Amygdala (tissue), 56 donors: Measurements from ENCODE around the gene UBAP1.
"Not testable (repeated sequence)": the region's sequence is repeated elsewhere in the genome, so short reads cannot be mapped to it uniquely, and the experiment has no call there.

Experiments used
- DNase-seq, 56 donors: peaks; one replicate each; lab custom pipeline; 2025; lab: John Stamatoyannopoulos, UW

Gene UBAP1

DNA sequence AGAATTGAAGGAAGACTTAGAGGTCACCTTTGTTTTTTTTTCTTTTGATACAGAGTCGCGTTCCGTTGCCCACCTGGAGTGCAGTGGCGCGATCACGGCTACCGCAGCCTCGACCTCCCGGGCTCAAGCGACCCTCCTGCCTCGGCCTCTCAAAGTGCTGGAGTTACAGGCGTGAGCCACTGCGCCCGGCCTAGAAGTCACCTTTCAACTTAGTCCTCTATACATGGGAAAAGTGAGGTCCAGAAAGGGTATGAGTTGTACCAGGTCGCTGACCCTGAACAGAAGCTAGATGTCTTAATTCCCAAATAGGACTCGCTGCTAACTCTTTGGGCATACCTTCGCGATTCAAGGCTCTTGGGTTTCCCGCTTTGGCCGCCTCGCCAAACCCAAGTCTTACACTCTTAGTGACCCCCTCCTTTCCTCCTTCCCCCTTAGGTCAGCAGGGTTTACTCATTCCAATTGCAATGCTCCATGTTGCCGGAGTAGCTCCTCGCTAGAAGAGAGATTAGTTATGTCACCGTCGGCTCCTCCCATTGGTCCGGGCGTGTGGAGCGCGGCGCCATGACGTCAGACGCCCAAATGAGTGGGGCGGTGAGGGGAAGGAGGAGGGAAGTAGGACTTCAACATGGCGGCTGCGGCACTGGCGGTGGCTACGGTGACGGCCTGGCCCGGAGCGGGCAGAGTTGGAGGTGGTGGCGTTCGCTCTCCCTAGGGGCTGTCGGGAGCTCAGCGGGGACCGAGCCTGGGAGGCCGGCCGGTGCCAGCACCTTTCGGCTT is at the start of gene UBAP1:
Gene UBAP1 (plus strand): TSS at position 608 of the 777 bp plus-strand sequence. CDS start 41,872 bp downstream, outside the sequence.
- DNase-seq: peak; percentile 56 to 97 (median 91)

DNA sequence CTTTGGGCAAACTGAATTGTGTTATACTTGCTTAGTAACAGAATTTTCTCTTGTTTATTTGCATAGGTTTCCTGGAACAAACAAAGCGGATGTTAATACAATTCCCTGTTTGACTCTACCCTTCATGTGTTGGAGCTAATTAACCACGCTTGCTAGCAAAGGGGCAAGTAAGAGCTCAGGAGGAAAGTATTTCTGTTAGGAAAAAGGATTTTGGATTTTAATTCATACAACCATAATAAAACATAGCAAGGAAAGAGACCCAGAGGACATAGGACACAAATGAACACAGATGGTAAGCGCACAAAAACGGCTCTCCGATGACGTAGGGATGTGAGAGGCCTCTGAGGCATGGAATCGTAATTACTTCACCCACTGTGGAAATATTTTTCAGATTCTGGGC is 47.3 kb upstream of the UBAP1 start:
- no peak for DNase-seq

DNA sequence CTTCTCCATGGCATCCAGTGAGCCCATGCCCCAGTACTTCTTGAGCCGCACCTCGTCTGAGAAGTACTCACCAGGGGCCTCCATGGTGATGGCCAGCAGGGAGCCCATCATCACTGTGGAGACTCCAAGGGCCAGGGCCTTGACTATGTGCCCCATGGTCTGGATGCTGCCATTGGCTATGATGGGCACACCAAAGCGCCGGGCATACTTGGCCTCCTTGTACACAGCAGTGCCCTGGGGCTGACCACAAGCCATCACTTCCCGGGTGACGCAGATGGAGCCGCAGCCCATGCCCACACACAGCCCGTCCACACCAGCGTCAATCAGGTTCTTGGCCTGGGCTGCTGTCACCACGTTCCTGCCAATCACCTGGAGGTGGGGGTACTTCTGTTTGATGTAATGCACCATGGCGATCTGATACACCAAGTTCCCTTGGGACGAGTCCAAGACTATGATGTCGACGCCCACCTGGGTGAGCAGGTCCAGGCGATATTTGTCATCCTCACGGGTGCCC is 45.4 kb upstream of the UBAP1 start:
- no peak for DNase-seq

DNA sequence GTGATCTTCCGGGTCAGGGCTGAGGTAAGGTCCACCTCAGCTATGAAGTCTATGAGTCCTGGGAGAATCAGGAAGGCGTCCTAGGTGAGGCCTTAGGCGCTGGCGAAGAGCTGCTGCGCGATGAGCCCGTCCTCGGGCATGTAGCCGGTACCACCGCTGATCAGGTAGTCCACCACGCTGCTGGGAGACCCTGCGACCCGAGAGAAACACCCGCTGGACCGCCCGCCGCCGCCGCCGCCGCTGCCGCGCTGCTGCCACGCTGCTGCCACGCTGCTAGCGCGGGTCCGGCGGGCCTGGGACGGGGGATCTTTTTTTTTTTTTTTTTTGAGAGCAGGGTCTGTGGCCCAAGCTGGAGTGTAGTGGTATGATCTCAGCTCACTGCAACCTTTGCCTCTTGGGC is 44.3 kb upstream of the UBAP1 start:
- no peak for DNase-seq

DNA sequence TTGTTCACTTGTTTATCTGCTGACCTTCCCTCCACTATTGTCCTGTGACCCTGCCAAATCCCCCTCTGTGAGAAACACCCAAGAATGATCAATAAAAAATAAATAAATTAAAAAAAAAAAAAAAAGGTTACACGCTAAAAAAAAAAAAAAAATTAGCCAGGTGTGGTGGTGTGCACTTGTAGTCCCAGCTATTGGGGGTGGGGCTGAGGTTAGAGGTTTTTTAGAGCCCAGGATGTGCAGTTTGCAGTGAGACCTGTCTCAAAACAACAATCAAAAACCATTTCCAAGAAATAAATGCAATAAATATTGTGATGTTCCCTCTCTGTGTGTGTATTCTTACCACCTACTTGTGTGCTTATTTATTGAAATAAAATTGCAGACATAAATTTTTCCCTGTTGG is 40.2 kb upstream of the UBAP1 start:
- DNase-seq: not testable (repeated sequence)

DNA sequence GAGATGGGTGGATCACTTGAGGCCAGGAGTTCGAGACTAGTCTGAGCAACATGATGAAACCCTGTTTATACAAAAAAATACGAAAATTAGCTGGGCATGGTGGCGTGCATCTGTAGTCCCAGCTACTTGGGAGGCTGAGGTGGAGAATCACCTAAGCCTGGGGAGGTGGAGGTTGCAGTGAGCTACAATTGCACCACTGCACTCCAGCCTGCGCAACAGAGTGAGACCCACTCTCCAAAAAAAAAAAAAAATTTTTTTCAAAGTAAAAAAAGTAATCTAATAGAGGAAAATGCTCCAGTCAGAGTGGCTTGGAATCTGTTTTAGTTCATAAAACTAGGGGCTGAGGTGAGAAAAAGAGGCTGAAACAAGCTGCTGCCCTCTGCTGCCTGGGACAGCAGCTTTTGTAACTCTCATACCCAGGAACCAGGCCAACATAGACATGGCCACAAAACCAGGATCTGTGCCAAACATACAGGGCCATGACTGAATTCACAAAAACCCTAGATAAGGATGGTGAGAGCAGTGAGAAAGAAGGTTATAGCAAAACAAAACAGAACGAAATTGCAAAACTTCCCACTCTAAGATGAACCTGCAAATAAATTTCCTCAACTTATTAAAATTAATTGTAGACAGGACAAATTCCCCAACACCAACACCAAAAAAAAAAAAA is 39.2 kb upstream of the UBAP1 start:
- peak in 11 of 56 donors; percentile 4 to 50 (median 29) for DNase-seq

DNA sequence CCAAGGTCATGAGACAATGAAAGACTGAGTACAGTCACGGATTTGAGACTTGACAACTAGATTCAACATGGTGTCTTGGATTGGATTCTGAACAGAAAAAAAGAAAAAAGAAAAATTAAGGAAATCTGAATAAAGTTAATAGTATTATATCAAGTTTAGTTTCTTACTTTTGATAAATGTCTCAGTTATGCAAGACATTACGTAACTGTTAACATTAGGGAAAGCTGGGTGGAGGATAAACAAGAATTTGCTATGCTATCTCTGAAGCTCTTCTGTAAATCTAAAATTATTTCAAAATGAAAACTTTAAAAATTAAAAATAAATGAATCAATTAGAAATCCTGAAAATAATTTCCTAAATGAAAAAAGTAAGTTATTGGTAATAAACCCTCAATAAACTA is 38.0 kb upstream of the UBAP1 start:
- DNase-seq: no peak

DNA sequence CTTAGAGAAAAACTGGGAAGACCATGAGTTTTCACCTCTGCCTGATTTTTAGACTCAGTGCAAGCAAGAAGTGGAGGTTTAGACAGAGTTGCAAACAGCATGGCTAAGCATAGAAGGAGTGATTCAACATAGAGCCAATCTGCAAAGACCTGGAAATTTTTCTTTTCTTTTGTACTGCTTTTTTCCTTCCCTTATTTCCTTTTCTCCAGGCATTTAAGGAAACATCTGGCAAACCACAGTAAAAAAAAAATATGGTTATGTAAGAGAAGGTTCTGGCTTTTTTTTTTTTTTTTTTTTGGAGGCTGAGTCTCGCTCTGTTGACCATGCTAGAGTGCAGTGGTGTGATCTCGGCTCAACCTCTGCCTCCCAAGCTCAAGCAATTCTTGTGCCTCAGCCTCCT is 35.7 kb upstream of the UBAP1 start:
- no peak for DNase-seq

DNA sequence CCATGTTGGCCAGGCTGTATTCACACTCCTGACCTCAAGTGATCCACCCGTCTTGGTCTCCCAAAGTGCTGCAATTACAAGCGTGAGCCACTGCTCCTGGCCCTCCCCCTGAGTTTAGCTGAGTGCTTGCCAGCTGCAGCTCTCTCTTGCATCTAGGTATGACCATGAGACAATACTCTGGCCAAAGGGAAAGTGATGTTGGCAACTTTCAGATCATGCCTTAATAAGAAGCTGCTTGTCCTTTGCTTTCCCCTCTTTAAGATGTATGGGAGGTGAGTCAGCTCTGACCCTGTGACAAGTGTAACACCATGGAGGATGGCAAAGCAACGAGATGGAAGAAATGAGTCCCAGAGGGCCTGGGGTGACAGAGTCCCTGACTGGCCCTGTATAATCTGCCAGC is 33.7 kb upstream of the UBAP1 start:
- DNase-seq: no peak

DNA sequence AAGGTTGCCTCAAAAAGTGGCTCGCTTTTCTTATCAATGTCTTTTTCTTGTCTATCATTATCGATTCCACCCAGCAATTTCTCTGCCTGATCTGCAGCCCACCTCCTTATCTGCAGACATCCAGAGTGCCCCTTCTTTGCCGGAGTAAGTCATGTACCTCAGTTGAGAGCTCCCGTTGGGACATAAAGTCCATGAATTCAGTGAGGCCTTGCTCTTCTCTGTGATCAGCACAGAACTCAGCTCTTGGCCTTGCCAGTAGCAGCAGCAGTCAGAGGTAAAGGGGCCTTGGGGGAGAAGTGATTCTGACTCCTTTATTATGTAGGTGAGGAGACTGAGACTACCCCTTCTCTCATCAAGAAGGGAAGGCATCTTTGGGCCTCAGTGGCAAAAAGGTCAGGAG is 27.4 kb upstream of the UBAP1 start:
- no peak for DNase-seq

DNA sequence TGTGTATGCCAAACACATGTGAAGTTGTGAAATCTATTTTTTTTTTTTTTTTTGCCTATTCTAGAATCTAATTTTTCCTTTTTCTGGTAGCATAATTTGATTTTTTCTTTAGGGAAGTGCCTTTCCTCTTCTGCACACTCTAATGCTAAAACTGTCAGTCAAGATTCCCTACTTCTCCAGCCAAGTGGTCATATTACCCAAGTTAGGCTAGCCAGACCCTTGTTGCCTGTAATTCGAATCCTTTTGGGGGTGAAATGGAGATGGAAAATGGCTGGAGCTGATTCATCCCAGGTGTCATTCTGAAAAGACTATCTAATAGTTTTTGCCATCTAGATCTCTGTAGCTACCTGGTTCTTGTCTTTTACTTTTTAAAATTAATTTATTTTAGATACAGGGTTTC is 24.8 kb upstream of the UBAP1 start:
- no peak for DNase-seq

DNA sequence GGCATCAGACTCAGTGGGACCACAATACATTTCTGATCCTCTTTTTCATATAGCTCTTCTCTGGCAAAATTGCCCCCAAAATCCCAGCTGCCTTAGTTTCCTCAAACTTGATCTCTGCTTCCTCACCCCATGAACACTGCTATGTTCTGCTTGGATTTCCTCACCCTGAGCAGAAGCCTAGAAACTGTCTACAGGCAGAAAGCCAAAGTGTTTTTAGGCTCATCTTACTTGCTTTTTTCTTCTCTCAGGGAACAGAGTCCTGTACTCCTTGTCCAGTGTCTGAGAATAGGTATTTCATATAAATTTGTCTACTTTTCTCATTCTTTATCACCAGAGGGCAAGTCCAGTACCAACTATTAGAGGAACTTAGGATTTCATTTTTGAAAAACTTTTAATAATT is 21.5 kb upstream of the UBAP1 start:
- DNase-seq: no peak

DNA sequence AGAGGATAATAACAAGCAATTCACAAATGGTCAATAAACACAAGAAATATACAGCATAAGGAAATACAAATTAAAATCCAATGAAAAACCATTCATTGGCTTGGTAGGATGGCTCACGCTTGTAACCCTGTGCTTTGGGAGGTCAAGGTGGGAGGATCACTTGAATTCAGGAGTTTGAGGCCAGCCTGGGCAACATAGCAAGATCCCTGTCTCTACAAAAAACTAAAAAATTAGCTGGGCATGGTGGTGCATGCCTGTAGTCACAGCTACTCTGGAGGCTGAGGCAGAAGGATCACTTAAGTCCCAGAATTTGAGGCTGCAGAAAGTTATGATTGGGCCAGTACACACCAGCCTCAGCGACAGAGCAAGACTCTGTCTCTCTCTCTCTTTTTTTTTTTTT is 20.9 kb upstream of the UBAP1 start:
- no peak for DNase-seq

DNA sequence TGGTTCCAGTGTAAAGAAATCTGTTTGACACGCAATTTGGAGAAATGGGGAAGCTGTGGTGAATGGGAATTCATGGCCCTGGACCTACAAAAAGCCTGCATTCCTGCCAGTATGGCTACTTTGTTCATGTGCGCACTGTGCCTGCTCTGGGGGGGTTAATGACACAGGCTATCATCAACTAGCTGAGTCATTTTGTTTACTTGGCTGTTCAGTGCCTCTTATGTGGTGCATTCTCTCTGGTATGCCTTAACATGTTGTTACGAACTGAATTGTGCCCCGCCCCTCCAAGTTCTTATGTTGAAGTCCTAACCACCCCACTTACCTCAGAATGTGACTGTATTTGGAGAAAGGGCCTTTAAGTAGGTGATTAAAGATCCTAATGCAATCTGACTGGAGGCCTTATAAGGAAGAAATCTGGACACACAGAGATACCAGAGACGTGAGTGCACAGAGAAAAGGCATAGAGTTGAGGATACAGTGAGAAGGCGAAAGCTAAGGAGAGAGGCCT is 20.4 kb upstream of the UBAP1 start:
- no peak for DNase-seq

DNA sequence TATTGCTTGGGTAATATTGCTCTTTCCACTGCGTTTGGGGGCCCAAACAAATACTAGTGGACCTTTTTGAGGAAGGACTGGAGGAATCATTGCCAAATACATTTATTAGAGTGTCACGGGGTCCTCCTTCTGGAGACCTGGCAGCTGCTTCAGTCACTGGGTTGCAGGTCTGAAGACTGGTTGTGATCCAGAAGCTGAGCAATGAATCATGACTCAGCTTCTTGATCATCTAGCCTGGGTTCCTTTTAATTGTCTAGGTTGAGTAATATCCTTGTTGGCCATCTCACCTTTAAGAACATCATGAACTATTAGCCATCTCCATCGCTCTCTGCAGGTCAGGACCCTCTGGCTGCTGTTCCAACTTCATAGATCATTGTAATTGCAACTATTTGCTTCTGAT is 15.4 kb upstream of the UBAP1 start:
- no peak for DNase-seq

DNA sequence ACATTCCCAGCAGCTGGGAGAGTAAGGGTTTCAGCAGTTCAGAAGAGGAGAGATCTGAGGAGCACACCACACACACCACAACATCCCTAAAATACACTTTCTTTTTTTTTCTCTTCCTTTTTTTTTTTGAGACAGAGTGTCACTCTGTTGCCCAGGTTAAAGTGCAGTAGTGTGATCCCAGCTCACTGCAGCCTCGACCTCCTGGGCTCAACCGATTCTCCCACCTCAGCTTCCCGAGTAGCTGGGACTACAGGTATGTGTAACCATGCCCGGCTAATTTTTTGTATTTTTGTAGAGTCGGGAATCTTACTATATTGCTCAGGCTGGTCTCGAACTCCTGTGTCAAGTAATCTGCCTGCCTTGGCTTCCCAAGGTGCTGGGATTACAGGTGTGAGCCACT is 9.7 kb upstream of the UBAP1 start:
- DNase-seq: no peak

DNA sequence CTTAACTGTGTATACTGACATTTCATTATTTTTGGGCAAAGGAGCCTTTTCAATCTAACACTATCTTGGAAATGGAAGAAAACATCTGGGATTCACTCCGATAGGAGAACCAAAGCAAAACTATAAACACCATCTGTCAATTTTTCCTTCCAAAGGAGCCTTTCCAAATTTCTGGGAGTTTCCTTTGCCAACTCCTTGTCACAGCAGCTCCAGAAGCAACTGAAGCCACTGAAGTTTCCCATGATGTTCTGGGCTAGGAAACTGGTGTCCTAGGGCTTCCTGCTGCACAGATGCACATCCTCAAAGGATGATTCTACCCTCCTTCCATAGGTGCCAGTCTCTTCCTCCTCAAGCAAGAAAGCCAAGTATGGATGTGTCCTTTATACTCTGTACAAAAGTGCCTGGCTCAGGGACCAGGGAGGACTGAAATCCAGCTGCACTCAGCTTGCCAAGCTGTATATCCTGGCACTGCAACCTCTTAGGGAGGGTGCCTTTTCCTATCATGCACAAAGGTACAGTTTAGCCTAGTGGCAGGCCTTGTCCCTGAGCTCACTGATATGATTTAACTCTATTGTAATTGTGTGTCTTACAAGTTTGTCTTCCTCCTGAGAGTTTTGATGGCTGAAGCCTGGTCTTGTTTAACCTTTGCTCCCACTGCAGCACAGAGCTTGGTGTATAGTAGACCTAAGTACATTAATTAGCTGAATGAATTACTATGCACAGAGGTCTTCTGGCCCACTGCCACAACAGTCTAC is 8.4 kb upstream of the UBAP1 start:
- no peak for DNase-seq

DNA sequence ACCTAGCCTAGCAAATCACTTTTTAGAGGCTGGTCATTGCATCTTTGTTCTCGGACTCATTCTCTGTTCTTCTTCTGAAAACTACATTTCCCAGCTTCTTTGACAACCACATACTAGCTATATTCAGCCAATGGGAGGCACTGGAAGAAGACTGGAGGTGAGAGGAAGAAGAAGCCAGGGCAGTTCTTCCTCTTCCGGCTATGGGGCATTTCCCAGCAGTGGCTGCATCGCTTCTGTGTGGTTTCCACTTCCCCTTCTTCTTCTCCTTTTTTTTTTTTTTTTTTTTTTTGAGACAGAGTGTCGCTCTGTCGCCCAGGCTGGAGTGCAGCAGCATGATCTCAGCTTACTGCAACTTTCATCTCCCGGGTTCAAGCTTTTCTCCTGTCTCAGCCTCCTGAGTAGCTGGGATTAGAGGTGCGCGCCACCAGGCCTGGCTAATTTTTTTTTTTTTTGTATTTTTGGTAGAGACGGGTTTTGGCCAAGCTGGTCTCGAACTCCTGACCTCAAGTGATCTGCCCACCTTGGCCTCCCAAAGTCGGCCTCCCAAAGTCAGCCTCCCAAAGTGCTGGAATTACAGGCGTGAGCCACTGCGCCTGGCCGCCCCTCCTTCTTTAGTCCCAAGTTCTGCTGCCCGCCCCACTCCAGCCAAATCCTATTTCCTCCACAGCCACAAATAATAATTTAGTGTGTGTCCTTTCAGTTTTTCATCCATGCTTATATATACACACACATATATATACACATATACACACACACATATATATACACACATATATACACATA is 6.9 kb upstream of the UBAP1 start:
- peak in 3 of 56 donors; percentile 3 to 9 (median 7) for DNase-seq

DNA sequence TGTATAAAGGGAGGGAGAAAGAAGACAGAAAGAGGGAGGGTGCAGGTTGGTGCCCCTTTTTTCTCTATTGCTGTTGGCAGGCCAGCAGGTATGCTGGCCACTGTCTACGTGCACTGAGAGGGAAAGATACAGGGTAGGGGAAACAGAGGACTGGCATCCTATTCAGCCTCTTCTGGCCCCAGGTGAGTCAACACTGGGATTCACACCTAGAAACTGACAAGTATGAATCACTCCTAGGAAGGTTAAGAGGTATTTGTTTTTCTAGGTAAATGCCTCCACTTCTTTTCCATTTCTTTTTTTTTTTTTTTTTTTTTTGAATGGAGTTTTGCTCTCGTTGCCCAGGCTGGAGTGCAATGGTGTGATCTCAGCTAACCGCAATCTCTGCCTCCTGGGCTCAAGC is 2.8 kb upstream of the UBAP1 start:
- DNase-seq: no peak
